ENCODE data around the gene FBXO15.

FBXO15 gene

DNA sequence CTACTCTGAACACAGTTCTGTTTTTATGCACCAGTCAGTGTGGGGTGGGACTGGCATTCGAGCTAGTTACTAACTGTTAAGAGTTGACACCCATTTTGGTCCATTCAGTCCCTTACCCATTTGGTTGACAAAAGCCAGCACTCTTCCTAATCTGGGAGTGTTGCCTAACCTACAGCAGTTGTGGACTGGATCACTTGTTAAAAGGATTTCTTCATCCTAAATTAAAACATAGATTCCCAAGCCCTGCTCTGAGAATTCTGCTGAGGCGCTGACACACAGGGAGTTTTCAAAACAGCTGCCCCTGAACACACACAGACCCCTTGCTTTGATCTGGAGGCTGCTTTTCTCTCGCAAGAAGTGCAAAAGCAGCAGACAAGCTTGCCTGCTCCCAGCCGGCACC, 7.1 kb upstream of the FBXO15 start:
- FAIRE-seq (no peak), DNase-seq (ENCODE audit: extremely low spot score, insufficient read length, low read depth) (no peak)

DNA sequence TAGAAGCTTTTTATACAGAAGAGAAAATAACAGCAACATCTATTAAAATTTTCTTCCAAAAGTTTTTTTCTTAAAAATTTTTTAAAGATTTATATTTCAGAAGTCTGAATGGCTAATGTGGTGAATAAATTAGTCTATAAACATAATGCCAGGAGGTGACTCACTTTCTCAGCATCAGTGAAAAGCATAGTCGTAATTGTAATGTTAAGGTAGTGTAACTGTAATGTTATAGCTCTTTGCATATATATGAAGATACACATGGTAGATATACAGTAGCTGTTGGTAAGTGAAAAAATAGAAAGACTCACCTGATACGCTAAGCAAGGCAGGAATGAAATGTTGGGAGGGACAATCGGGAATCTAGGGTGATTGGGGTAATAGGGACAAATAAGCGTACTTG, 6.2 kb upstream of the FBXO15 start:
- FAIRE-seq: no peak
- DNase-seq (ENCODE audit: extremely low spot score, insufficient read length, low read depth): no peak

DNA sequence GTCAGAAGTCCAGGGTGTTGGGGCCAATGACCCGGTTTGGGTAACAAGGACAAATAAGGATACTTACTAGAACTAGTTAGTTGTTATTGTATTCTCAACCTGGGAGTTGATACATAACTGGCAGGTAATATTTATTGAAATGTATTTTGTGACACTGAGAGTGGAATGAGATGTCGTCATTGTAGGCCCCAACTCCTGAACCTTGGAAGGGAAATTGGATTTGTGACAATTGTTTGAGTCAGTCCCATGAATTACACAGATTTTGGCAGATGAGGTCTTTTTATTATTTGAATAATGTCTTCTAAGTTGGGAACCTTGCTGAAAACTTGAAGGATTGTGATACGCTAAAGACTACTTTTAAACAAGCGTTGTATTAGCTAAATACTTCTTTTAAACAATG, 5.7 kb upstream of the FBXO15 start:
- no peak for DNase-seq (ENCODE audit: extremely low spot score, insufficient read length, low read depth)
- FAIRE-seq: no peak

DNA sequence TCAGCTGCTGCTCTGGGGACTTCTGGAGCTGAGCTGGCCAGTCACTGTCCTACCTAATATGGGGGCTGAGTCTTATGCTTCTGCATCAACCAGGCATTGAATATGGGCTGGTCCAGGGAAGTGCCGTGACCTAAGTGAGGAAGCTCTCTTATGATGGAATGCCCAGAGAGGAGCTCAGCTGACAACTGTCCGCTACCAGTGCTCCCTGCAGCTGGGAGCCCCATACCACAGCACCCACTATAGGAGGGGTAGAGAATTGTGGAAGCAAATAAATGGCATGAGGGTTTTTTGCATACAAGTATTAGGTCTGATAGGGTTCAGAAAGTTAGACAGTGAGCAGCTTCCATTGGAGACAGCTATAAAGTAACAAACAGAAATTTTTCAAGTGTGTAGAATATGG, 5.2 kb upstream of the FBXO15 start:
- FAIRE-seq (no peak), DNase-seq (ENCODE audit: extremely low spot score, insufficient read length, low read depth) (no peak)

DNA sequence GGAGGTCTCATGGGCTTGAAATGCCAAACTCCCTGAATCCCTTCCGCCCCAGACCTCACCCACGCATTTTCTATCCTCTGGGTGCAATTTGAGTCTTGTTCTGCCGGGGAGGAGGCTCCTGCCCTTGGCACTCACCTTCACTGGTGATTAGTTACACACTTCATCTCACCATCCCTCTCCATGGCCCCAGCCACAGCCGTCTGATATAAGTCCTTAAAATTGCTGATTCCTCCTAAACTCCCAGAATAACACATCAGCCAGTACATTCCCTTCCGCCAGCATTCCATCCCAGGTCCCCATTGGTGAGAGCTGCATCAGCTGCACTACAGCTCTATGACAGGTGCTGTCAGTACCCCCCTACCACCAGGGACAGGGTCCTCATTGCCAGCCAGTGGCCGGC, 4.6 kb upstream of the FBXO15 start:
- no peak for FAIRE-seq

DNA sequence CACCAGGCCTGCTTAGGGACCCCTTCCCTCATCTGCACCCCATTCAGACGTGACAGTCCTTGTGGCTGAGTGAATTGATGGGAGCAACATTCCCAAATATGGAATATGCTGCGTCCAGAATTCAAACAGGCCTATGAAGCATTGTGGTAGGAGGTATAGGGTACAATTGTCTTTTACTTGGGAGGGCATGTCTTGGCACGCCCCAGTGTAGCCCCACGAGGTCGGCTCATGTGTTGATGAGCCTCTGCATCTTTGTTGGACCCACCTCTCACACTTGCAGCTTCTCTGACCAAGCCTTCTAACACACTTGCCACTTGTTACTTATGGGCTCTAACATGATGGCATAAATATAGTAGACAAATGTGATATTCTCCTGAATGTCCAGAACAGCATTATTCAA, 2.2 kb upstream of the FBXO15 start:
- DNase-seq (ENCODE audit: extremely low spot score, insufficient read length, low read depth): no peak
- FAIRE-seq: no peak

More for the DNA sequence above, 4.6 kb upstream of the FBXO15 start:
- no peak for DNase-seq (ENCODE audit: extremely low spot score, insufficient read length, low read depth)

DNA sequence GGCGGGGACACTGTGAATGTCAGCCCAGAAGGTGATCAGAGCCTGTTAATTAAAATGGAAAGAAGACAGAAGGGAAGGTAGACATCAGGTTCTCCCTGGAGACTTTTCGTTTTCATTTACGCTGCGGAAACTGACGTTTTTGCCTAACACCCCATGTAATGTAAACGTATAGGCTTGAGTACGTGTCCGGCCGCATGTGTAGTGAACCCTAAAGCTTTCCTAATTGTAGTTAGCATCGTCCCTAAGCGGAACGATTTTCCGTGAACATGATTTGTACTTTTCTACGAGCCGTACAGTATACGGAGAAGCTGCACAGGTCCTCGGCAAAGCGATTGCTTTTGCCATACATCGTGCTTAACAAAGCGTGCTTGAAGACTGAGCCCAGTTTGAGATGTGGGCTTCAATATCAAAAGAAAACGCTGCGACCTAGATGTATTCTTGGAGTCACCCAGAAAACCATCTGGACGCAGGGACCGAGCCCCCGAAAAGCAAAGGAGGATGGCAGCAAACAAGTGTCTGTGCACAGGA, 973 bp upstream of the FBXO15 start:
- FAIRE-seq (no peak), DNase-seq (ENCODE audit: extremely low spot score, insufficient read length, low read depth) (no peak)

DNA sequence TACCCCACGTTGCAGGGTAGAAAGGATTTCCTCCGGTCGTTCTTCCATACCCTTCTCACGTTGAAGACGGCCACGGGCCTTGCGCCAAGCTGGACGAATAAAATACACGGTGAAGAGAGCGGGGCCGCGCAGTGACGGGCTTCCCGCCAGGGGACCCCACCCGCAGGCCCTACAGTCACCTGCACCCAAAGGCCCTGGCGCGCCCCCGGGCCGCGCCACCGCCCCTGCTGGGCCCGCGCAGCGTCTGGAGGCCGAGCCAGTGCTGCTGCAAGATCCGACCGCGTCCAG, 199 bp downstream of the FBXO15 start:
- no peak for FAIRE-seq
- DNase-seq (ENCODE audit: extremely low spot score, insufficient read length, low read depth): no peak

DNA sequence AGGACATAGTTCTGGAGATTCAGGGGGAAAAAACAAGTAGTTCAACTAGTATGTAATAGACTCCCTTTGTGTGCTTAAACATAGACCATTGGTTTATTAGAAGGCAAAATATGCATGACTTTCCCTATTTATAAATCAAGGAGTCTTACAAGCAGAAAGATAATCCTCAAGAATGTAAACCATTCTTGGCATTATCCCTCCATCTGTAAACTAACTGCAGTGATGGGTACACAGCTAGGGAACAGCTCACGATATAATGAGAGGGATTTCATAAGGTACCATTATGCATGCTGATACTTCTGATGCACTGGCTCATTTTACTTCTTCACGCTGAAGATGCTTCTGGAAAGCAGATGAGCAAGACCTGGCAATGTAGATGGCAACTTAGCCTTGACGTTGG, 878 bp downstream of the FBXO15 start:
- FAIRE-seq (no peak), DNase-seq (ENCODE audit: extremely low spot score, insufficient read length, low read depth) (no peak)

DNA sequence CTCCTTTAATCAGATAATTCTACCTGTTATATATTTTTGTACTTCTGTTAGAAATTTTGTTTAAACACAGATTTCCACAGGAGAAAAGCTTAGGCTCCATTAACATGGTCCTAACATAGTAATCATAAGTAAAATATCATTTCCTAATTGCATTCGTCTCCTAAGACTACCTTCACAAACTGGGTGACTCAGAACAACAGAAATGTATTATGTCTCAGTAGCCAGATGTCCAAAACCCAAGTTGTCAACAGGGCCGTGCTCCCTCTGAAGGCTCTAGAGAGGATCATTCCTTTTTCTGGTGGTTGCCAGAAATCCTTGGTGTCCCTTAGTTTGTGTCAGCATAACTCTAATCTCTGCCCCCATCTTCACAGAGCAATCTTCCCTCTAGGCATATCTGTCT, 5.4 kb downstream of the FBXO15 start:
- no peak for DNase-seq (ENCODE audit: extremely low spot score, insufficient read length, low read depth)
- no peak for FAIRE-seq

DNA sequence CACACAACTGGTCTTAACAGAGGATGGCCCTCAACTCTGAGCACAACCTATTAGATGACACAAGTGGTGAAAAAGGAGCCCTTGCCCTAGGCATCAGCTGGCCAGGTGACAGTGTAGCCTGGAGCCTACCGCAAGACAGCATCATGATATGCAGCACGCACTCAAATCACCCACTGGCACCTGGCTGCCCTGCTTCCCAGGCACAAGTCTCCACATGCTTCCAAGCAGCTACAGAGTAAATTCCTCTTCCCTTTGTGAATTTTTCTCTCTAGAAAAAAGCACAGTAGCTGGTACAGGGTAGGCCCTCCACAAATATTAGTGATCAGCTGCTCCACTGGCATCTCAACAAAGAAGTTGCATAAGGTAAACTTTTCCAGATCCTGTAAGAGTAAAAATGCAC, 6.0 kb downstream of the FBXO15 start:
- DNase-seq (ENCODE audit: extremely low spot score, insufficient read length, low read depth) (no peak), FAIRE-seq (no peak)

DNA sequence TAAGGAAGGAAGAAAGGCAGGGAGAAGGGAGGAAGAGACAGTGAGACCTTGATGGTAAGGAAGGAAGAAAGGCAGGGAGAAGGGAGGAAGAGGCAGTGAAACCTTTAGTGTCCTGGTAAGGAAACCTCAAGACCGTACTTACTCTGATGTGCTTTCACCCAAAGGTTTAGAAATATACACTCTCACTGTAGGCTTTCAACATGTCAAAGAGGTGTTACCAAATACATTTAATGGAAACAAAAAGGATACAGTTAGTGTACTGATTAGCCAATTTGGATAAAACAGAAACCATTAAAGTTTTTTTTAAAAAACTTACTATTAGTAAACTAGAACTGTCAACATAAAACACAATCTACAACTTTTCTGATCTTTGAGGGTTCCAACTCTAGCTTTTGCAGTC, 7.1 kb downstream of the FBXO15 start:
- no peak for FAIRE-seq

DNA sequence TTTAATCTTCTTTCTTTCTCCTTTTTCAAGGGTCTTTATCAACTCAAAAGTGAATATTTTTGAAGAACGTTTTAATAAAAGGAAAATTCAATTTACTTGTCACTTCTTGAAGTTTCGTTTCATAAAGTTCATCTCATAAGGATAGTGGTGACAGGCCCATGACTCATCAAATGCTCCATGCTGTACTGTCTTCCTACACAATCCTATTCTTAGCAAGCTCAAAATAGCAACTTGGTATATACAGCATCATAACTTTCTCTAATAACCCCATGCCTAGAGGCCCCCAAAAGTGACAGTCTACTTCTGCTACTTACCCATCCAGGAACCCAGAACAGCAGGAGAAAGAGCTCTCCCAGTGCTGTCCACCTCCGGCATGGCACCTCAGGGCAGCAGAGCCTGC, 7.7 kb downstream of the FBXO15 start:
- FAIRE-seq (no peak), DNase-seq (ENCODE audit: extremely low spot score, insufficient read length, low read depth) (no peak)

More for the DNA sequence above, 7.1 kb downstream of the FBXO15 start:
- no peak for DNase-seq (ENCODE audit: extremely low spot score, insufficient read length, low read depth)

DNA sequence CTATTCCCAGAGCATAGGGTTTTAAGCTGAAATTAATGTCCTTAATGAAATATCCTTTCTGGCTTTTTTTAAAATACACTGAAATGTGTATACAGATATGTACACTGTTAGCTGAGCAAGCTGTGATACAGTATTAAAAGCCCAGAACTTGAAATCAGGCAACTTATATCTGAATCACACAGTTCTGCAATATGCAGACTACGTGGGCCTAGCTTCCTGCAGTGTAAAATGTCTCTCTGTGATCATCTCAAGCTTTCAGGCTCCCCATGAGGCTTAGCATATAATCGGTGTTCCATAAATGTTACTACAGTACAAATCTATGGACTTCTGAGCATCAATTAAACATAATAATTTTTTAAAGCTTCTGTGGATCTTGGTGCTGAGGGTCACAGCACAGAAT, 8.2 kb downstream of the FBXO15 start:
- FAIRE-seq (no peak), DNase-seq (ENCODE audit: extremely low spot score, insufficient read length, low read depth) (no peak)

DNA sequence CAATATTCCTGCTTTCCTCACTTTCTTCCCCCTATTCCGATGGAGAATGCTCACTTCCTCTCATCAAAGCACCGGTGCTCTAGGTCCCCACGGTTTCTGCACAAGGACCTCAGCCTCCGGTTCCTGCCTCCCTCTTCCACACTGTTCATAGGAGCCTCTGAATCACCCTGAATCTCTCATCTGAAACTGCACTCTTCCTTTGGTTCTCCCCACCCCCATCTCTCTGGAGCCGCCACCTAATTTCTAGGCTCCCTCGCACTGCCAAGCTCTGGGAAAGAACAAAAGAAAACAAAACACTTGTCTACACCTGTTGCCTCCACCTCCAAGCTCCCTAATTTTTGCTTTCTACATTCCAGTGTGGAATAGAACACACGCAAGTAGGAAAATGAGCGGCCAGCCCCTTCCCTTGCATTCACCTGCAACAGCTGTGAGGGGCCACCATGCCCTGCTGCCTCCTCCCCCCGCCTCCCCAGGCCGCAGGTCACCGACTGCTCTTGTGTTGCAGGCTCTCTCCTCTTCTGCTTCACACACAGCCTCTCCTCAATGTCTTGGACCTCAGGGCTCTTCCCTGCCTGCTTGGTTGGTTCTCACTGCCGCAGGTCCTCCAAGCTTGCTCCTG, 9.6 kb downstream of the FBXO15 start:
- FAIRE-seq (no peak), DNase-seq (ENCODE audit: extremely low spot score, insufficient read length, low read depth) (no peak)

DNA sequence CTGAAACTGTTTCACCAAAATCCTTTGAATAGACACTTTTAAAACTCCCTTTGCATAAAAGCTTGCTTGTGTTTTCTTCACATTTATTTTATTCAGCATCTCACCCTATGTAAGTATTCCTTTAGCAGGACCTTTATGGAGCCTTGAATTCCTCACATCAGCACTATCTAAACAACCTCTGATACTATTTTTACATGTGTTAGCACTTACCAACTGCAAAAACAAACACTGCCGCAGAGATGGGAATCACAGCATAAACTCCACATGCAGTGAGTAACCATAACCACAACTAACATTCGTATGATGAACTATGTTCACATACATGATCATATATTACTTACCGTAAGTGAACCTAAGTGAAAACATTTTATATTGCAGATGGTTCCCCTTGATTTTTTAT, 15.4 kb downstream of the FBXO15 start:
- FAIRE-seq: no peak
- DNase-seq (ENCODE audit: extremely low spot score, insufficient read length, low read depth): no peak

DNA sequence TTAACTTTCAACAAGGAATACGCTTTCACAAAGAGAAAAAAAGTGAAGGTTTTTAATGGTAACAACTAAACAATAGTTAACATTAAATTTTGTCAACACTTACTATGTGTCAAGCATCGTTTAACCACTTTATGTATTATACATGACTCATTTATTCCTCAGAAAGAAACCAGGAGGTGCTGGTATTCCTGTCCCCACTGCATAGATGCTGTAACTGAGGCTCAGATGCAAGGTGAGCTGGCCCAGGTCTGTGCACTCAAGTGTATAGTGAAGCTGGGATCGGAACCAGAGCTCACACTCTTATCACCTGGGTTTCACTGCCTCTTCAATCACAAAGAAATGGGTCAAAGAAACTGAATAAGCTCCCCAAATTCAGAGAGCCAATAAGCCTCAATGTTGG, 16.5 kb downstream of the FBXO15 start:
- FAIRE-seq (no peak), DNase-seq (ENCODE audit: extremely low spot score, insufficient read length, low read depth) (no peak)

DNA sequence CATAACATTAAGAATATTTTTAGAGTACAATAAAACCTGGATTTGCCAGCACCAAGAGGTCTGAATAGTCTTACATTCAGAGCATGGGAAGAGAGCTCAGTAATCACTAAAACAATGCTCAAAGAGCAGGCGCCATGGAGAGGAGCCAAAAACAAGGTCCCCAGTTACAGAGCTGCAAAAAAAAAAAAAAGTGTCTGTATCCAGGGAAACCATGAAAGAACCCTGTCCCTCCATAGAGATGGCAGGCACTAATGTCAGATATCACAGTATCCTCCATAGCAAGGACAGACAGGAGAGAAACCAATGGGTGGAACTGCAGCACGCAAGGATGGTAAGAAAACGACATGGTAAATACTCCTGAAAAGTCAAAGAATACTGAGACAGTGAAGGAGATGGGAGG, 19.5 kb downstream of the FBXO15 start:
- DNase-seq (ENCODE audit: extremely low spot score, insufficient read length, low read depth) (no peak), FAIRE-seq (no peak)

DNA sequence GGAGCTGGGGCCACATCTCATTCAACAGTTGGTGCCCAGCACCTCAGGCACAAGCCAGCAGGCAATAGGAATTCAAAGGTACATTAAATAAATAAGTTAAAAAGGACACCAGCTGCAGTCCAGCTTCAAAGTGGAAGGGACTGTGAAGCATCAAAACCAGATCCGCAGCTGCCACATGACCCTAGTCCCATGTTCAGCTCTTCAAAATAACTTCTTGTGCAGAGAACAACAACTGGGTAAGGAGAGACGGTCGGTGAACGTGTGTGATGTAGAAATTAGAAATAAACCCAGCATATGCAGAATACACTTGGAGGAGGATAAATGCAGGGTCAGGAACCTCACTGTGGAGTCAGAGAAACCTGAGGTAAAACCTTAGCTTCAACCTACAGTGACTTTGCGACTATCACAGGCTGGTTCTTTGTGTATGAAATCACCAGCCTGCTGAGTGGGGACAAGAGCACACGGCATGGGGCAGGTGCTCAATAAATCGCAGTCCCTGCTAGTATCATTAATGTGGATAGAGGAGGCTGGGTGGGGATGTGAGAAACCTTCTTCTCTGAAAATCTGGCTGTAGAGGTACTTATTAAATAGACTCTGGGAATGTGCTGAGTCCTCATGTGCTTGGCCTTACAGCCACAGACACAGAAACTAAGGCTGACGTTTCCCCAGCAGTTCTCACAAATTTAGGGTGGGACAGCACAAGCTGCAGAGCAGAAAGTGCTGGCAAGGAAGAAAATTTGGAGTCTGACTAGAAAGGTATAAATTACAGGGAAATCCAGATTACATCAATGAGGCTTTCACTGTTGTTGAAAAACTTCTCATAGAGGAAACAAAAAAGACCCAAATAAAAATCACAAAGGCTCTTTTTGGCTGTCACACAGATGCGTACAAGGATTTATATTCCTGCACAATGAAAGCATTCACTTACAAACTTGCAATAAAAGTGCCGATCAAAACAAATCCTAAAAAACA, 20.7 kb downstream of the FBXO15 start:
- FAIRE-seq (no peak), DNase-seq (ENCODE audit: extremely low spot score, insufficient read length, low read depth) (no peak)

DNA sequence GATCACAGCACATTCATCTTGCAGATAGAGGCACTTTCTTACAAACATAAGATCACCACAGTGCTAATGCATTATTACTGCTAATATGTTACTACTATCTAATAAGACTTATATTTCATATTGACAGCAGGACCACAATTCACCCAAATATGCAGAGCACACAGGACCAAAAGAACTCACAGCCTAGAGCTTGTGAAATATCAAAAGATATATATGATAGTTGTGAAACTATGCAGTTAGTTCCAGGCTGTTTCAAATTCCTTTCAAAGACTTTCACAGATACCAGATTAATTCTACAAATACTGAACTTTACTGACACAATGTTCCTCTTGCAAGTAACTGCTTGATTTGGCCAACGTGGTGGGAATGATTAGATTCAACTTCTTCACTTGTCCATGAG, 23.0 kb downstream of the FBXO15 start:
- no peak for FAIRE-seq
- no peak for DNase-seq (ENCODE audit: extremely low spot score, insufficient read length, low read depth)

DNA sequence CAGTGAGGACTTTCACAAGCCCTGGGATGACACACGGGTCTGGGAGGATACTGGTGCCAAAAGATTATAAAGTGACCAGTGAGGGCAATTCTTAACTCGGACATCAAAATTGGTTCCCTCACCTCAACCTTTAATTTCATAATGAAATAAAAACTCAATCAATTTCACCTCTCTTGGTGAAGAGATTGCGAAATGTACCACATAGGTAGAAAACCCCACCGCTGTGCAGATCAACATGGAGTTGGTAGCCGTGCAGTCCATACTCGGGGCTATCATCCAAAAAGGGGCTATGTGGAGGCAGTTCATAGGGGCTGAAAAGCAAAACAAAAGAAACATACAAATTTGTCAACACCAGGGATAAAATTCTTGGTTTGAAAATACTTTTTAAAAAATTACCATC, 24.4 kb downstream of the FBXO15 start:
- DNase-seq (ENCODE audit: extremely low spot score, insufficient read length, low read depth) (no peak), FAIRE-seq (no peak)

Data from GM18507 (cell line).